ENCODE measurements around the gene GCHFR.

Gene GCHFR

GRCh38 chr15:40803688-40804087 is 39.8 kb downstream of the GCHFR start:
- no peak for TF ChIP-seq REST (IDR thresholded peaks at IDR 0.05; ENCODE audit: insufficient replicate concordance, low read depth)
- TF ChIP-seq SPI1 (IDR thresholded peaks at IDR 0.05; ENCODE audit: borderline replicate concordance, low read depth) = no peak
- TF ChIP-seq CTCF (IDR thresholded peaks at IDR 0.05; ENCODE audit: insufficient read depth, low read length) = no peak
- TF ChIP-seq POLR2AphosphoS5 (IDR thresholded peaks at IDR 0.05; ENCODE audit: low read depth) = no peak
- no peak for TF ChIP-seq GABPA (IDR thresholded peaks at IDR 0.05; ENCODE audit: low read depth)
- DNase-seq (ENCODE audit: low read depth in 1 of 2, low spot score in 1 of 2) = no peak
- no peak overlapping the region for H3K4me3 ChIP-seq (replicated peaks; ENCODE audit: insufficient read depth, low read length)

GRCh38 chr15:40806672-40807027 is 42.8 kb downstream of the GCHFR start:
- Histone ChIP-seq H3K27ac (replicated peaks) (peak overlapping the region; percentile 91), H3K4me3 (replicated peaks; ENCODE audit: insufficient read depth, low read length) (peak overlapping the region; percentile 86), H3K27me3 (ENCODE audit: insufficient read depth, poor library complexity, severe bottlenecking) (no peaks in the 10 kb centered on the region)
- TF ChIP-seq POLR2AphosphoS5 (IDR thresholded peaks at IDR 0.05; ENCODE audit: low read depth) (no peak), REST (IDR thresholded peaks at IDR 0.05; ENCODE audit: insufficient replicate concordance, low read depth) (no peak), GABPA (IDR thresholded peaks at IDR 0.05; ENCODE audit: low read depth) (no peak), CTCF (IDR thresholded peaks at IDR 0.05; ENCODE audit: insufficient read depth, low read length) (no peak), SPI1 (IDR thresholded peaks at IDR 0.05; ENCODE audit: borderline replicate concordance, low read depth) (no peak)
- DNase-seq (ENCODE audit: low read depth in 1 of 2, low spot score in 1 of 2) = no peak

More at GRCh38 chr15:40803688-40804087, 39.8 kb downstream of the GCHFR start:
- no peaks in the 10 kb centered on the region for H3K27me3 ChIP-seq (ENCODE audit: insufficient read depth, poor library complexity, severe bottlenecking)
- H3K27ac ChIP-seq (replicated peaks) = no peak overlapping the region

- Histone ChIP-seq H3K27ac (replicated peaks) (peak within 1 kb of the TSS; percentile 91), H3K27me3 (ENCODE audit: insufficient read depth, poor library complexity, severe bottlenecking) (no peaks in the 10 kb centered on the region), H3K4me3 (replicated peaks; ENCODE audit: insufficient read depth, low read length) (peak within 1 kb of the TSS; percentile 86)
- DNase-seq (ENCODE audit: low read depth in 1 of 2, low spot score in 1 of 2) = peak; percentile 94 to 99
- TF ChIP-seq POLR2AphosphoS5 (IDR thresholded peaks at IDR 0.05; ENCODE audit: low read depth) = peak; percentile 52; the same call in 1 of the 2 replicates
- TF ChIP-seq SPI1 (IDR thresholded peaks at IDR 0.05; ENCODE audit: borderline replicate concordance, low read depth) = no peak
Observed at GRCh38 chr15:40807028-40807887, 43.4 kb downstream of the GCHFR start, which contains the start of the genes DNAJC17 and ZFYVE19. Gene DNAJC17, minus strand, starts transcription at chr15:40807473. Its CDS starts 27 bp downstream, at chr15:40807446. Gene ZFYVE19, plus strand, starts transcription at chr15:40807089. Its CDS starts 501 bp downstream, at chr15:40807590.

GRCh38 chr15:40807888-40808461 is 44.1 kb downstream of the GCHFR start:
- TF ChIP-seq GABPA (IDR thresholded peaks at IDR 0.05; ENCODE audit: low read depth) (no peak), REST (IDR thresholded peaks at IDR 0.05; ENCODE audit: insufficient replicate concordance, low read depth) (no peak), POLR2AphosphoS5 (IDR thresholded peaks at IDR 0.05; ENCODE audit: low read depth) (no peak), CTCF (IDR thresholded peaks at IDR 0.05; ENCODE audit: insufficient read depth, low read length) (no peak), SPI1 (IDR thresholded peaks at IDR 0.05; ENCODE audit: borderline replicate concordance, low read depth) (no peak)
- H3K27ac ChIP-seq (replicated peaks) = peak overlapping the region; percentile 48
- H3K27me3 ChIP-seq (ENCODE audit: insufficient read depth, poor library complexity, severe bottlenecking) = no peaks in the 10 kb centered on the region
- DNase-seq (ENCODE audit: low read depth in 1 of 2, low spot score in 1 of 2) = peak in 1 of 2 experiments; percentile 11
- H3K4me3 ChIP-seq (replicated peaks; ENCODE audit: insufficient read depth, low read length) = peak overlapping the region; percentile 86

All from HL-60 (cell line).